Endothelial cell of umbilical vein (primary cell): Measurements from ENCODE around the gene ERBB2. TPM values are rescaled to one million over a fixed set of nuclear protein-coding genes. Genes with fewer than 3 reads are reported as not detected.

Source experiments
- BruUV-seq: library from RNA; stranded (reverse); fragments of 400-500 nt; replicated peaks from 2 replicates; lab custom pipeline; 2021; lab: Mats Ljungman, UMichigan
- CTCF ChIA-PET: fragments of 300-600, 350-600 bp; sonication (Branson Sonifier 250); formaldehyde crosslinking; loops from one replicate; lab custom pipeline; 2021; ENCODE audit warnings: antibody characterized with exemption, inconsistent platforms; lab: Charles Lee
- POLR2A ChIA-PET: fragments of 300-600, 350-600 bp; sonication (Branson Sonifier 250); formaldehyde crosslinking; loops from one replicate; lab custom pipeline; 2021; ENCODE audit warnings: antibody characterized with exemption, inconsistent platforms; lab: Charles Lee
- DNase-seq: peaks from one replicate; pipeline ENCODE4 v3.0.0-alpha.2; 2011; ENCODE audit warnings: low read depth, low spot score
- FAIRE-seq: peaks from 2 replicates; lab custom pipeline; 2011; peaks lifted over from hg19 to GRCh38; lab: Jason Lieb, UNC
- H2AFZ ChIP-seq: 2 replicates; pipeline ENCODE4 v1.6.0; 2012; ENCODE audit warnings: low read depth, low read length, control low read depth, inconsistent platforms
- H3K27ac ChIP-seq: 2 replicates; pipeline ENCODE4 v1.5.1; 2011; ENCODE audit warnings: low read depth, mild to moderate bottlenecking, control low read depth, low read length, moderate library complexity; ENCODE audit not compliant: insufficient read depth
- H3K27me3 ChIP-seq, 2 experiments: 2 replicates each; pipeline versions ENCODE4 v1.6.0 to v1.6.1; 2011; ENCODE audit warnings: low read length in 2 of 2, mixed read lengths in 1 of 2; ENCODE audit not compliant: control insufficient read depth in 2 of 2, insufficient read depth in 2 of 2
- H3K36me3 ChIP-seq, 2 experiments: 2 replicates in 1 of 2; 3 replicates in 1 of 2; pipeline ENCODE4 v1.5.1; 2011; ENCODE audit warnings: low read length in 2 of 2, mild to moderate bottlenecking in 1 of 2, moderate library complexity in 1 of 2; ENCODE audit not compliant: control insufficient read depth in 2 of 2, insufficient read depth in 2 of 2; ENCODE audit errors: extremely low read depth in 1 of 2
- H3K4me1 ChIP-seq: 3 replicates; pipeline ENCODE4 v1.5.1; 2011; ENCODE audit warnings: mild to moderate bottlenecking, low read length; ENCODE audit not compliant: control insufficient read depth, insufficient read depth; ENCODE audit errors: extremely low read depth
- H3K4me2 ChIP-seq: 2 replicates; pipeline ENCODE4 v1.6.1; 2011; ENCODE audit warnings: low read length, control low read depth, mixed read lengths; ENCODE audit not compliant: insufficient read depth
- H3K4me3 ChIP-seq, 3 experiments: fragments of 200-600 bp in 1 of 3; sonication (generic), shearing (Covaris generic) in 1 of 3; replicated peaks in 1 of 3; 2 replicates each; pipeline ENCODE4 v1.5.1; 2011 to 2016; ENCODE audit warnings: control low read depth in 3 of 3, low read length in 3 of 3, mild to moderate bottlenecking in 2 of 3, inconsistent platforms in 1 of 3, low read depth in 1 of 3, moderate library complexity in 1 of 3; ENCODE audit not compliant: insufficient read depth in 1 of 3
- H3K79me2 ChIP-seq: 2 replicates; pipeline ENCODE4 v1.6.0; 2012; ENCODE audit warnings: low read length, inconsistent platforms; ENCODE audit not compliant: control insufficient read depth, insufficient read depth
- H3K9ac ChIP-seq: replicated peaks from 2 replicates; pipeline ENCODE3; 2011; ENCODE audit warnings: low read length, control low read depth; ENCODE audit not compliant: insufficient read depth; ENCODE audit errors: extremely low read depth
- H3K9me1 ChIP-seq: replicated peaks from 3 replicates; pipeline ENCODE4 v1.6.0; 2011; ENCODE audit warnings: mild to moderate bottlenecking, low read length; ENCODE audit not compliant: control insufficient read depth, insufficient read depth; ENCODE audit errors: extremely low read depth
- H3K9me3 ChIP-seq: replicated peaks from 2 replicates; pipeline ENCODE4 v1.5.1; 2012; ENCODE audit warnings: low read length, inconsistent platforms; ENCODE audit not compliant: control insufficient read depth, insufficient read depth
- H4K20me1 ChIP-seq: replicated peaks from 2 replicates; pipeline ENCODE3; 2011; ENCODE audit warnings: mild to moderate bottlenecking, low read length; ENCODE audit not compliant: control insufficient read depth, insufficient read depth; ENCODE audit errors: extremely low read depth
- CTCF ChIP-seq, 2 donors: IDR thresholded peaks; 1 replicate in 1 of 2; 2 replicates in 1 of 2; pipeline ENCODE4 v1.5.1; 2011; ENCODE audit warnings: low read length in 2 of 2, mild to moderate bottlenecking in 2 of 2, moderate library complexity in 2 of 2, control low read depth in 1 of 2, inconsistent platforms in 1 of 2, low read depth in 1 of 2; ENCODE audit not compliant: insufficient read depth in 1 of 2; ENCODE audit errors: extremely low read depth in 1 of 2
- MAX ChIP-seq: IDR thresholded peaks from 2 replicates; pipeline ENCODE4 v1.6.1; 2011; ENCODE audit not compliant: insufficient read depth, insufficient read length
- POLR2A ChIP-seq: IDR thresholded peaks from 2 replicates; pipeline ENCODE4 v1.6.1; 2012; ENCODE audit warnings: low read depth, mild to moderate bottlenecking, control low read depth, low read length
- POLR2AphosphoS5 ChIP-seq: IDR thresholded peaks from 2 replicates; pipeline ENCODE4 v1.6.1; 2012; ENCODE audit warnings: low read depth, mild to moderate bottlenecking, control low read depth, low read length, moderate library complexity; ENCODE audit not compliant: insufficient read depth
- dilution Hi-C: fragments of 300-500 bp; cut with MboI; formaldehyde crosslinking; loops from one replicate; pipeline ENCODE4 v1.15.0; 2019; ENCODE audit warnings: low sequenced_read_pairs; ENCODE audit not compliant: extremely low pct_ligation_motif_present
- intact Hi-C: fragments of 100-400 bp; cut with micrococcal nuclease; formaldehyde crosslinking; loops from one replicate; pipeline ENCODE4 v1.10.0; 2022
- polyA plus RNA-seq, 4 experiments: library from polyadenylated mRNA; depleted of rRNA in 3 of 4; stranded (reverse) in 3 of 4; unstranded in 1 of 4; fragments of >200 nt; gene quantifications; 2 replicates each; pipeline versions ENCODE4 v1.2.1 to v1.2.3, GENCODE V29; 2011 to 2012; ENCODE audit warnings: missing spikeins in 1 of 4
- total RNA-seq: library from RNA; stranded (reverse); gene quantifications from 2 replicates; pipeline ENCODE4 v1.2.3, GENCODE V29; 2021

ERBB2 gene
- total and polyA plus RNA-seq, 2 donors (not counting 3 experiments of a cell fraction or from before 2014, with no cell fraction given): 20.6 to 32.9 TPM

GRCh38 chr17:39754161-39754957 is 54.5 kb downstream of the ERBB2 start:
- H3K4me3 ChIP-seq: peak overlapping the region; percentile 54 to 71 (median 60)
- DNase-seq (peak; percentile 69), FAIRE-seq (peak; percentile 82)
- POLR2A ChIA-PET: no interaction called here
- H3K4me1 ChIP-seq: peaks cover 9% of the 10 kb centered on the region
- peak overlapping the region; percentile 96 for H2AFZ ChIP-seq
- no peaks in the 10 kb centered on the region for H3K36me3 ChIP-seq
- no peak overlapping the region for H3K27ac ChIP-seq
- no peaks in the 10 kb centered on the region for H3K79me2 ChIP-seq
- intact Hi-C loops (loop anchor here (1.0 to 5.0 kb wide), 4 partner anchors 117 to 226 kb away; partner anchors contain the start of genes PSMD3 and STARD3), dilution Hi-C loops (no loop called here)
- no TSS peak for BruUV-seq
- H3K9me3 ChIP-seq: no peaks in the 10 kb centered on the region
- no peaks in the 10 kb centered on the region for H4K20me1 ChIP-seq
- H3K9ac ChIP-seq: peak overlapping the region; percentile 25
- H3K9me1 ChIP-seq: no peaks in the 10 kb centered on the region
- H3K4me2 ChIP-seq: peak overlapping the region; percentile 48
- CTCF ChIA-PET: interaction anchor here (0.6 to 4.9 kb wide), 9 partner anchors 24 to 207 kb away, joined by 3 to 84 read pairs (median 8); partner anchors contain the start of genes ERBB2 and MIEN1
- peaks cover 8 to 15% of the 10 kb centered on the region in 2 experiments for H3K27me3 ChIP-seq
- peak; percentile 22 for TF ChIP-seq POLR2AphosphoS5
- no peak for TF ChIP-seq MAX
- peak; percentile 77 to 85 for TF ChIP-seq CTCF (IDR thresholded peaks at IDR 0.05; ENCODE audit: extremely low read depth in 1 of 2, insufficient read depth in 1 of 2, low read depth in 1 of 2, low read length in 2 of 2)
- TF ChIP-seq POLR2A: peak; percentile 62
